LNCaP clone FGC (cell line): ENCODE measurements around the gene MAX.

Experiments used
- DNase-seq: peaks from one replicate; pipeline ENCODE4 v3.0.0-alpha.2; 2011; ENCODE audit warnings: low read depth
- H3K4me3 ChIP-seq: 2 replicates; pipeline ENCODE4 v1.5.1; 2011; ENCODE audit warnings: mild to moderate bottlenecking, low read depth, low read length, control low read depth
- TF ChIP-seq, protein P1 (sequence below): IDR thresholded peaks from 2 replicates; pipeline ENCODE4 v1.5.1; 2012; ENCODE audit warnings: mild to moderate bottlenecking; ENCODE audit not compliant: control insufficient read depth, insufficient read depth; ENCODE audit errors: extremely low read depth

The MAX gene

DNA sequence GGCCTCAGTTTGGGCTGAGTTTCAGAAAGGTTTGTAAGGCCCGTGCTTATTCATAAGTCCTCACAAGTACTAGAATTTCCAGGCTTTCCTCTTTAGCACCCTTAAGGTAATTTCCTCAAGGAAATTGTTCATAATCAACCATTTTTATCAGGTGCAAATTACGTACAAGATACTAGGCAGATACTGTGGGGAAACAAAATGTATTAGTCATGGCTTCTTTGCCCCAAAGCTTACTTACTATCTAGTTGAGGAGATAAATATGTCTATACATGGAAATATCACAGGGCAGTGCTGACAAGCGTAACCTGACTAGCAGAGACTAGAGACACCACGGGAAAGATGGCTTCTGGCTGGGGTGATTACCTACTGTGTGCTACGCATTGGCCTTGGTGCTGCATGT lies 22.5 kb downstream of the MAX start:
- TF ChIP-seq, protein P1, sequence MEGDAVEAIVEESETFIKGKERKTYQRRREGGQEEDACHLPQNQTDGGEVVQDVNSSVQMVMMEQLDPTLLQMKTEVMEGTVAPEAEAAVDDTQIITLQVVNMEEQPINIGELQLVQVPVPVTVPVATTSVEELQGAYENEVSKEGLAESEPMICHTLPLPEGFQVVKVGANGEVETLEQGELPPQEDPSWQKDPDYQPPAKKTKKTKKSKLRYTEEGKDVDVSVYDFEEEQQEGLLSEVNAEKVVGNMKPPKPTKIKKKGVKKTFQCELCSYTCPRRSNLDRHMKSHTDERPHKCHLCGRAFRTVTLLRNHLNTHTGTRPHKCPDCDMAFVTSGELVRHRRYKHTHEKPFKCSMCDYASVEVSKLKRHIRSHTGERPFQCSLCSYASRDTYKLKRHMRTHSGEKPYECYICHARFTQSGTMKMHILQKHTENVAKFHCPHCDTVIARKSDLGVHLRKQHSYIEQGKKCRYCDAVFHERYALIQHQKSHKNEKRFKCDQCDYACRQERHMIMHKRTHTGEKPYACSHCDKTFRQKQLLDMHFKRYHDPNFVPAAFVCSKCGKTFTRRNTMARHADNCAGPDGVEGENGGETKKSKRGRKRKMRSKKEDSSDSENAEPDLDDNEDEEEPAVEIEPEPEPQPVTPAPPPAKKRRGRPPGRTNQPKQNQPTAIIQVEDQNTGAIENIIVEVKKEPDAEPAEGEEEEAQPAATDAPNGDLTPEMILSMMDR, result no peak
- no peak overlapping the region for H3K4me3 ChIP-seq
- no peak for DNase-seq

DNA sequence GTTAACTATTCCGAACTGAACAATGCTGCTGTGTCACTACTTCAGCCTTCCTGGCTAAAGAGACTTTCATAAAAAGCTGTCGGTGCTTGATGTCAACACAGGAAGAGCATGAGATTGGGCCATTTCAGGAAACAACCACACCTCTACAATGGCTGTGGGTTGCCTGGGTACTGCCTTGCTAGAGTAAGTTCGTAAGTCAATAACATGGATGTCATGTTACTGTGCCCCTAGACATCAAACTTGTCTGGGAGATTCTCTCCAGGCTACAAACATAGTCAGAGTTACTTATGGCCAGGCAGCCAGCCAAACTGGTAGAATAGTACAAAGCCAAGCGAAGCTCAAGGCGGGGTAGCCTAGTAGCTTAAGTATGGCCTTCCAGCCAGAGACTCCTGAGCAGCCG lies 23.1 kb downstream of the MAX start:
- no peak overlapping the region for H3K4me3 ChIP-seq
- TF ChIP-seq, protein P1, result no peak
- DNase-seq, result no peak

DNA sequence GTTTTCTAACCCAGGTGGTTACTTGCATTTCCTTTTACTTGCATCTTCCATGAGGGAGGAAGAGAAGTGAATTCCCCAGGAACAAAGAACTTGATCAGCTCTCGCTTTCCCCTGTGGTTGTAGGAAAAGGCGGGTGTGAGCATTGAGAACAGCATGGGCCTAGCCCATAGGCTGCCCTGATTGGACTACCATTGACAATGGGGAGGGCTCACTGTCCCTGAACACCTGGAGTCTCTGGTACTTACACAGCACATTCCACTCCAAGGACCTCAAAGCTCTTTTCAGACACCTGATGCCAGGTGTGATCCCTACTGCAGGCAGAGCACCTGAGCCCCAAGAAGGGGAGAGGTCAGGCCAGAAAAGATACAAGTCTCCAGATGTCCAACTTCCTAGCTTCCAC lies 25.0 kb downstream of the MAX start:
- no peak for DNase-seq
- no peak overlapping the region for H3K4me3 ChIP-seq
- TF ChIP-seq, protein P1, result no peak

DNA sequence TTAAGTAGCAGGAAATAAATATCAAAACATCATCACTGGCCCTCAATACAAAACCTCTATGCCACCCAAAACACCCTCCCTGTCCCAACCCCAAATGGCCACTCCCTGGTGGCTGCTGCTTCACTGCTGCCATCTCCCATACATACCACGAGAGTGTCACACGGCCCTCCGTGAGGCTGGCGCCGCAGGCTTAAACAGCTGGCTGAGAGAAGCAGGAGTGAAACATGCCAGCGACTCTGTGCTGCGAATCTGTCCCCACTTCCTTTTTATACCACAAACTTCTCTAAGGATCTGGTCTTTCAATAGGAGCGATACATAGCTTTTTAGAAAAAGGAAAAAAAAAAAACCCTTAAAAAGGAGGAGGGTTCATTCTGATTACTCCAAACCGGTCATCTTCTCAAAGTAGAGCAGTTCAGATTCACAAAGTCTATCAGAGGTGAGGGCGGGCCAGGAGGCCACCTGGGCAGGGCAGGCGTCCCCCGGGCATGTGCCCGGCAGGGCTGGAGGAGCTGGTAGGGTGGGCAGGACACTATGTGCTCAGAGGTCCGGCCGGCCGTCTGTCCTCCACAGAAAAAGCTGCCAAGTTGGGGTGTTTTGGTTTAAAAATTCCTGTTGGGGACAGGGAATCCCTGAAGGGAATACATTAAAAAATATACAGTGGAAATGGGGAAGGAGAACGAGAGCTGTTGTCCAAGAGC lies 26.5 kb downstream of the MAX start:
- DNase-seq, result no peak
- TF ChIP-seq, protein P1, result no peak
- H3K4me3 ChIP-seq, result no peak overlapping the region

DNA sequence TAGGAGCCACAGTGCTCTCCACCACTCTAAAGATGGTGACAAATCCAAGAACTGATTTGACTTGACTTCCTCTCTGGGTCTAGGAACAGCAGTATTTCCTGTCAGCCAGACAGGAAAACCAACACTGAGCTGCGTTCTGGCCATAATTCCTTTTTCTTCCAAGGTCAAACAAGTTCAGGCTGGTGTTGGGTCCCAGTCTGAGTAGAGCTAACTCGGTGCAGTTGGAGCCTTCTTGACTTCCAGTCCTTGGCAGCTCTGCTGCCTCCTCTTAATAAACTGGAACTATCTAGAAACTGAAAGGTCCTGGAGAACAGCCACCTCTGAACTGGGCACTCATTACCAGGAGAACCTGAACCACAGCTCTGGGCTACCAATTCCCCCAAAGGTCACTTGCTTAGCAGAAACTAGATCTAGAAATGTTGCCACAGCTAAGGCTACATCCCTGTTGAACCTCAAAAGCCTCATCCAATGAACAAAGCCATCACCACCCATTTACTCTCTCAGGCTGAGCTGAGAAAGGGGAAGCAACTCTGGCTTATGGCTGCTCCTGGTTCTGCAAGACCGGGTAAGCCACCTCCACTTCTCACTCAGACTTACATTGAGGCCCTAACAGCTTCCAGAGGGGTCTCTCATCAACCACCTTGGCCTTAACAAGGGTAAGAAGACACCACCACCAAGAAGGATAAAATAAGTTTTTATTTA lies 27.7 kb downstream of the MAX start:
- no peak overlapping the region for H3K4me3 ChIP-seq
- TF ChIP-seq, protein P1, result no peak
- peak; percentile 71 for DNase-seq

DNA sequence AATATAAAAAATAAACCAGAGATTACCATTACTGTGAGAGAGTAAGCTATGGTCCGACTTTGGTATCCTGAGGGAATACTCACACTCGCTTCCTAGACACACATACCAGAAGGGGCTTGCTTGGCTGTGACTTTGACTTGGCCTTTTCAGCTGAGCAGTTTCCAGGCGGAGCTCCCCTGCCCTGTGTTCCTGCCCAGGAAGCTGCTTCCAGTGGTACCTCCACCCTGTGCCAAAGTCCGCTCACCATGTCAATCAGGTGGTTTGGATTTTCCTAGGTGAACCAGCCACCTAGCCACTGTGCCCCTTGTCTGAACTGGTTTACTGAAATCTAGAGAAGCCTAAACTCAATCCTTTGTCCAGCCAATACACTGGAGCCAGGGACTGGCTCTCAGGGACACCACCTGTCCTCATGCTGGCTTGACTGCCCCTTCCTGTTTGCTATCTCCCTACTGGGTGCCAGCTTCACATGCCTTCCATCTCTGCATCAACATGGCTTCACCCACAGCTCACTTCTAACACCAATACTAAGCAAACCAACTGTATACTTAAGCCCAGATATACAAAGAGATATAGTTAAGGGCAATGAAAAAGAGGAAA lies 28.6 kb downstream of the MAX start:
- TF ChIP-seq, protein P1, result no peak
- no peak overlapping the region for H3K4me3 ChIP-seq
- DNase-seq, result no peak
